Measurements from ENCODE around the gene GTF2H4.
"Not testable (repeated sequence)": the region's sequence is repeated elsewhere in the genome, so short reads cannot be mapped to it uniquely, and the experiment has no call there.

- not testable (repeated sequence) for TF ChIP-seq CTCF, POLR2A (IDR thresholded peaks at IDR 0.05)
These were observed 683 bp upstream of the GTF2H4 start for GRCh38 chr6:30907290-30907757.
